ENCODE measurements around the gene VASN.

The VASN gene

GRCh38 chr16:4404967-4405696 is 33.5 kb downstream of the VASN start:
- DNase-seq, result no peak

GRCh38 chr16:4407543-4408322 is 36.1 kb downstream of the VASN start:
- no peak for DNase-seq

GRCh38 chr16:4408323-4408690 is 36.7 kb downstream of the VASN start:
- no peak for DNase-seq

- DNase-seq, result no peak
Observed at GRCh38 chr16:4409081-4409932, 37.7 kb downstream of the VASN start.

GRCh38 chr16:4410335-4411075 is 38.9 kb downstream of the VASN start:
- no peak for DNase-seq

GRCh38 chr16:4411684-4412083 is 40.0 kb downstream of the VASN start:
- DNase-seq, result no peak

GRCh38 chr16:4412159-4412558 is 40.5 kb downstream of the VASN start:
- no peak for DNase-seq

GRCh38 chr16:4412854-4413253 is 41.2 kb downstream of the VASN start:
- no peak for DNase-seq

- DNase-seq, result no peak
Observed at GRCh38 chr16:4414187-4414917, 42.7 kb downstream of the VASN start.

- DNase-seq, result no peak
Observed at GRCh38 chr16:4415538-4416199, 44.0 kb downstream of the VASN start.

- DNase-seq, result peak; percentile 71
Observed at GRCh38 chr16:4416200-4417032, 44.8 kb downstream of the VASN start, which contains the start of gene CORO7. Gene CORO7, minus strand, starts transcription at chr16:4416596. Its CDS starts 78 bp downstream, at chr16:4416518.

- DNase-seq, result no peak
Observed at GRCh38 chr16:4419402-4419959, 47.8 kb downstream of the VASN start.

- no peak for DNase-seq
Observed at GRCh38 chr16:4420505-4421105, 49.0 kb downstream of the VASN start.

- DNase-seq, result peak; percentile 76
Observed at GRCh38 chr16:4425378-4426020, 53.9 kb downstream of the VASN start, which contains the start of gene DNAJA3. Gene DNAJA3, plus strand, starts transcription at chr16:4425868. Its CDS starts 14 bp downstream, at chr16:4425882.

GRCh38 chr16:4426021-4426684 is 54.5 kb downstream of the VASN start:
- DNase-seq, result no peak

- DNase-seq, result no peak
Observed at GRCh38 chr16:4426722-4427372, 55.2 kb downstream of the VASN start.

GRCh38 chr16:4428500-4428899 is 56.9 kb downstream of the VASN start:
- no peak for DNase-seq

GRCh38 chr16:4431023-4431422 is 59.4 kb downstream of the VASN start:
- no peak for DNase-seq
